HG03521 (cell line): ENCODE results near the gene CCDC61.

Source experiments
- ATAC-seq: cut with Tn5 transposase; IDR thresholded peaks from one replicate; pipeline ENCODE4 v1.9.1; 2021; ENCODE audit warnings: mild to moderate bottlenecking, moderate library complexity; ENCODE audit not compliant: unreplicated experiment

The CCDC61 gene

GRCh38 chr19:46015687-46016425 is 20.6 kb downstream of the CCDC61 start:
- ATAC-seq, result no peak

DNA sequence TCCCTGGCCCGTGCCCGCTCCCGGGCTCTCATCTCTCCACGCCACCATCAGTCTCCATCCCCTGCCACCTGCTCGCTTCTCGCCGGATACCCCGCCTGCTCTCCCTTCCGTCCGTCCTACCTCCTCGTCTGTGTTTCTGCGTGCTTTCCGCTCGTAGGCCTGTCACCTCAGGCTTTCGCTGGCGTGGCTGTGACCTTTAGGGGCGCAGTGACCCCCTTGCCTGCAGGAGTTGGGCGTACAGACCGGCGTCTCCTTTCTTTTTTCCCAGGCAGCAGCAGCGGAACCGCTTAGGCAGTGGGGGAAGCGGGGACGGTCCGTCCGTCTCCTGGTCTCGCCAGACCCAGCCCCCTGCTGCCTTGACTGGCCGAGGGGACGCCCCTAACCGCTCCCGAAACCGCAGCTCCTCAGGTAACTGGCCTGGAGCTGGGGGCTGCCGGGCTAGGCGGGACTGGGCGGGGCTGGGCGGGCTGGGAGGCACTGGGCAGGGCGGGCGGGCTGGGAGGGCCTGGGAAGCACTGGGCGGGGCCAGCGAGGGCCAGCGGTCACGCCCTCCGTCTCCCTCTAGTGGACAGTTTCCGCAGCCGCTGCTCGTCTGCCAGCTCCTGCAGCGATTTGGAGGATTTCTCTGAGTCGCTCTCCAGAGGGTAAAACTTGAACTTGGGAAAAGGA is 21.3 kb downstream of the CCDC61 start:
- ATAC-seq, result no peak

DNA sequence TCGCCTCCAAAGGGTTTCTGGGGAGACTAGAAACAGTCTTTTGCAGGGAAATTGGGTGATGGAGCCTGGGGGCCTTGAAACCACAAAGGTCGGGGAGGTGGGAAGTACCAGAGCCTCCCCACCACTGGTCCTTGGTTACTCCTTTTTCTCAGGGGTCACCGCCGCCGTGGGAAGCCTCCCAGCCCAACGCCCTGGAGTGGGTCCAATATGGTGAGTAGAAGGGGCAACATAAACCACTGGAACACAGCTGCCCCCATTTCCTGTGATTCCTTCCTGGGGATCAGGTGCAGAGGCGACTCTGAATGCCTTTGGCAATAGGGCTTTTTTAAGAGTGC is 21.8 kb downstream of the CCDC61 start:
- no peak for ATAC-seq

DNA sequence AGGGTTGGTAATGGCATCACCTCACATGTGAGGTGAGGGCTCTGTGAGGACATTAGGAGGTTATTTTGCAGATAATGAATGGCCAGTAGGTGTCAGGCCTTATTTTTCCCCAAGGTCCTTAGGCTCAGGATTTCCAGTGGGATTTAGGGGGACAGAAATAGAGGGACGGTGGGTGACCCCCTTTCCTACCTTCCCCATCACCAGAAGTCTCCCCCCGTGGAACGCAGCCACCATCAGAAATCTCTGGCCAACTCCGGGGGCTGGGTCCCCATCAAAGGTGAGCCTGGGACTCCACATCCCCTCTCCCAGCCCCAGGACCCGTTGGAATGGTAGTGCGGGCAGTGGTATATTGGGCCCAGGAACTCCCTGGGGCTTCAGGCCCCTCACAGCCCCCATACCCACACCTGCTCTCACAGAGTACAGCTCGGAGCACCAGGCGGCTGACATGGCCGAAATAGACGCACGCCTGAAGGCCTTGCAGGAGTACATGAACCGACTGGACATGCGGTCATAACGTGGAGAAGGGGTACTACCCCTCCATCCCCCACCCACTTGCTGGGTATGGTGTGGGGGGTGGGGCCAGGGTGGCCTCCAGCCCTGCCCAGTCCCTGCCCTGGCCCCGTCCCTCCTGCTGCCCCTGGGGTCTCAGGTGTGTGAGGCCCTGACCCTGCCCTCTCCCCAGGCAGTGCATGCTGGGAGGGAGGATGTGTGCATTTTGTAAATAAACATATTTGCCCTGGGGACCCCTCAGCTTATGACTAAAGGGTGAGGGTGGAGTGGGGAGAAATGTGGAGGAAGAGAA is 22.8 kb downstream of the CCDC61 start:
- no peak for ATAC-seq

GRCh38 chr19:46018729-46019251 is 23.5 kb downstream of the CCDC61 start:
- no peak for ATAC-seq

DNA sequence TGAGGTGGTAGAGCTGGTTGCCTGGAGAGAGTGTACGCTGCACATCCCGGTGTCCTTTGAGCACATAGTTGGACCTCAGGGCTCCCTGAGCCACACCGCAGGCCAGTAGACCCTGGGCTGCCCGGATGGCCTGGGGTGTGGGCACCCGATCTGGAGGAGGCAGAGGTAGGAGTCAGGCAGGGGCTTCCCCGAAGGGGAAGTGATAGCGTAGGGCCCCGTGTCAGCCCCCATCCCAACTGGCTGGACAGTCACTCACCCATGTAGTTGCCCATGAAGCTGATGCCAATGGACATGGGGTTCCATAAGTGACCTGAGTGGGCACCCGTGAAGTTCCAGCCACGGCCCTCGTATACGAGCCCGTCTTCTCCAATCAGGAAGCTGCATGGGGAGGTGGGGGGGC is 24.0 kb downstream of the CCDC61 start:
- ATAC-seq, result no peak

DNA sequence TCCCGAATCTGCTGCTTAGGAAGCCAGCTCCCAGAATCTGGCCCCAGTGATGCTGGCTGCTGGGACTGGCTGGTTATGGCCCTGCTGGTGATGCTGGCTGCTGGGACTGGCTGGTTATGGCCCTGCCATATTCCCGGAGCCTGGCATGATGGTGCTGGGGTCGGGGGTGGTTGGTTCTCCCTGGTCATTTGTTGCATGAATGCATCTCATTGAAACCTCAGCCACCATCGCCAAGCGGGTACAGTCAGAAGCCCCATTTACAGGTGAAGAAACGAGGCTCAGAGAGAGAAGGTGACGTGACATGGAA is 25.5 kb downstream of the CCDC61 start:
- no peak for ATAC-seq

DNA sequence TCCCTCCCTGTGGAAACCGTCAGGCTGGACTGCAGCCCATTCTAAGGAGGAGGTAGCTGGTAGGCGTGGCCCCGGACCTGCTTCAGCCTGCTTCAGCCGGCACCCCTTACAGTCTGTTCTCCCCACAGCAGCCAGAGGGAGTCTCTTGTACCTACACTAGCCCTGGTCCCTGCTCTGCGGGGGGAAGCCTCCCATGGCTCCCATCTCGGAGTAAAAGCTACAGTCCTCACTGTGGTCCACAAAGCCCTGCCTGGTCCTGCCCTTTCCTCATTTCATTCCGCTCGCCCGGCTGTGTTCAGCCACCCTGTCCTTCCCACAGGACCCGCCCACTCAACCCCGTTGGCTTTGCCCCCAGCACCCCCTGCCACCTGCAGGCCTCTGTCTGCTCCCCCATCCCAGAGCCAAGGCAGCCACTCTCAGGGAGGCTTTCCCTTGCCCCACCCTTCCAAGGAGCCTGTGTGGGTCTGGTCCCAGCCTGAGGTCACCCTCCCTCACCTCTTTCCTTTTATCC is 26.3 kb downstream of the CCDC61 start:
- ATAC-seq, result no peak

GRCh38 chr19:46022061-46022430 is 26.8 kb downstream of the CCDC61 start:
- no peak for ATAC-seq

DNA sequence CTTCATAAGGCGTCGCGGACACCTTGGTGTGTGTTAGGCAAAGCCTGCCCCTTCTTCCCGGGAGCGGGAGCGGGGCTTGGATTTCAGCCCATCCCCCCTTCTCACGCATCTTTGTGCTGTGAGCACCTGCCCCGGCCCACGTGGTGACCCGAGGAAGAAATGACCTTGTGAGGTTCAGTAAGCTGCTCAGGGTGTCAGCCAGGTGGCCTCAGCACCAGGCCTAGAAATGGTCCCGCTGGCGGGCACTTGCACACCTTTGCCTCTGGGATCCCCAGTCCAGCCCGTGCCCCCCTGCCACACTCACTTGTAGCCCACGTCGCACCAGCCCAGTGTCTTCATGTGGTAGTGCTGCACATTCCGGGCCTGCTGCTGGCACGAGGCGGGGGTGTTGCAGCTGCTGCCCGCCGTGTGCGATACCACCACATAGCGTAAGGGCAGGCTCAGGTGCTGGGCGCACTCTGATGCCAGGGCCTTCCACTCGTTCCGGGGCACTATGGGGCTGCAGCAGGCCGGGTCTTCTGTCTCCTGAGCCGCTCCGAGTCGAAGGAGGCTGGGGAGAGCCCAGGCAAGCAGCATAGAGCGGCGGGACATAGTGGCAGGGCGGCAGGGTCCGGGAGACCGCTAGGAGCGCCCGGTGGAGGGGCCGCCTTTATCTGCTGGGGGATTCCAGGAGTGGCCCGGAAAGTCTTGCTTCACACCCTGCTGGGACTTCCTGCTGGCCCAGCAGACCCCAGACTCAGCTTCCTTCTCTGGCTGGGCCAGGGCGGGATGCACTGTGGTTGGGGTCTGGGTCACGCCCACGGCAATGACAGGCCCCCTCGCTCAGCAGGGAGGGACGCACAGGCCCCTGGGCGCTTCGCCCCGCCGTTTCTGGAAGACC is 27.4 kb downstream of the CCDC61 start, which contains the start of gene PGLYRP1:
TSS of gene PGLYRP1 (minus strand) at position 623 of the 880 bp plus-strand sequence. CDS start at position 591, 32 bp downstream.
- no peak for ATAC-seq

- no peak for ATAC-seq
Observed at GRCh38 chr19:46023311-46023779, 28.1 kb downstream of the CCDC61 start.

DNA sequence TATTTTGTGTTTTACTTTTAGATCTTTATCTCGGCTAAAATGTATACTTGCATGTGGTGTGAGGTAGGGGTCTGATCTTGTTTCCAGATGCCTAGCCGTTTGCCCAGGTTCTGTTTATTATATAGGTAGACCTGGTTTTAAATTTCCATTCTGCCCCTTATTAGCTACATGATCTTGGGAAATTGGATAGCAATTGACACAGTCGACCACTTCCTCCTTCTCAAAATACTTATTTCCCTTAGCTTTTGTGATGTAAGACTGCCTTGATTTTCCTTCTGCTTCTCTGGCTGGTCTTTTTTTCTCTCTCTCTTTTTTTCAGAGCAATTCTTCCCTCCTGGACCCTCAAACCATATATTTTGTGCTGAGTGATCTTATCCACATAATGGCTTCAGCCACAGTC is 30.6 kb downstream of the CCDC61 start:
- ATAC-seq, result no peak

DNA sequence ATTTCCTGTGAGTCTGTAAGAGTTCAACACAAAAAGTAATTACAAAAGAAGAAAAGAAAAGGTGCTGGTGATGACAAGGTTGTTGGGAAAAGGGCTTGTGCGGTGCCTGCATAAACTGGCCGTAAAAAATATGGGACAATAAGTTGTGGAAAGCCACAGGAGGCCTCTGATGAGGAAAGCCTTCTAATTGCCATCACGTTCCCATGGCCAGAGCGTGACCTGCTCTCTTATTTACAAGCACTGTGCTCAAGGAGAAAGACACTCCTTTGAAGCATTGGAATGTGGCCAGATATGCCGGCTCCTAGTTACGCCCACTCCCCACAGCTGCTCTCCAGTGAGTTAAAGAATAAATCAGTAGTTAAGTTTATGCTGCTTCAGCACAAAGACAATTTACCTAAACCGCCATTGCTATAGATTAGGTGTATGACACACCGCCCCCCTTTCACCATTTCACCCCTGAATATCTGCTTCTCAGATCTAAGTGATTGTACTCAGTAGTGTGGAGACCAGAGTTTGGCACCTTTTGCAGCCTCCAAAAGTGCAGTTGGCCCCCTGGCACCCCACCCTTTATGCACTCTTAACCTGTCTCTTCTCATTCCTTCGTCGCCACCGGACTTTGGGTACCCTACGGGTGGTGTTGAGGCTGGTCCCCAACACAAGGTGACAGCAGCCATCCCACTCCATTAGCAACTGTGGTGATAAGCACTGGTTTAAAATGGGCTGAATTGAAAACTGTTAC is 35.7 kb downstream of the CCDC61 start:
- no peak for ATAC-seq

GRCh38 chr19:46031781-46032596 is 36.7 kb downstream of the CCDC61 start:
- no peak for ATAC-seq

- ATAC-seq, result no peak
Observed at GRCh38 chr19:46032597-46033025, 37.3 kb downstream of the CCDC61 start.

DNA sequence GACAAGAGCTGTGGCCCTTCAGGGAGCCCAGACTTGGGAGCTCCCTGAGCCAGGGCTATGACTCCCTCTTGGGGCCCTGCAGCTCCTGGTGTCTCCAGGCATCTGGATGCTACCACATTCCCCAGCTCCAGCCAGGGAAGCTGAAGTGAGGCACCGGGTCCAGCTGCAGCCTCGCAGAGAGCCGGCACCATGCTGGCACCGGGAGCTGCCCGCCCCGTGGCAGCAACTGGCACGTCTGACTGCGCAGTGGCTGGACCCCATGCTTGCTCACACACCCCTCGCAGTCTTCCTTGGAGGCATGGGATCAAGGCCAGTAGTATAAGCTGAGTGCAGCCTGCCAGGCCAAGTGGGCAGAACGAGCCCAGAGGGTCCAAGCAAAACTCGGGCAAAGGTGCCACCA is 38.1 kb downstream of the CCDC61 start:
- no peak for ATAC-seq

- ATAC-seq, result no peak
Observed at GRCh38 chr19:46035546-46035945, 40.3 kb downstream of the CCDC61 start.

DNA sequence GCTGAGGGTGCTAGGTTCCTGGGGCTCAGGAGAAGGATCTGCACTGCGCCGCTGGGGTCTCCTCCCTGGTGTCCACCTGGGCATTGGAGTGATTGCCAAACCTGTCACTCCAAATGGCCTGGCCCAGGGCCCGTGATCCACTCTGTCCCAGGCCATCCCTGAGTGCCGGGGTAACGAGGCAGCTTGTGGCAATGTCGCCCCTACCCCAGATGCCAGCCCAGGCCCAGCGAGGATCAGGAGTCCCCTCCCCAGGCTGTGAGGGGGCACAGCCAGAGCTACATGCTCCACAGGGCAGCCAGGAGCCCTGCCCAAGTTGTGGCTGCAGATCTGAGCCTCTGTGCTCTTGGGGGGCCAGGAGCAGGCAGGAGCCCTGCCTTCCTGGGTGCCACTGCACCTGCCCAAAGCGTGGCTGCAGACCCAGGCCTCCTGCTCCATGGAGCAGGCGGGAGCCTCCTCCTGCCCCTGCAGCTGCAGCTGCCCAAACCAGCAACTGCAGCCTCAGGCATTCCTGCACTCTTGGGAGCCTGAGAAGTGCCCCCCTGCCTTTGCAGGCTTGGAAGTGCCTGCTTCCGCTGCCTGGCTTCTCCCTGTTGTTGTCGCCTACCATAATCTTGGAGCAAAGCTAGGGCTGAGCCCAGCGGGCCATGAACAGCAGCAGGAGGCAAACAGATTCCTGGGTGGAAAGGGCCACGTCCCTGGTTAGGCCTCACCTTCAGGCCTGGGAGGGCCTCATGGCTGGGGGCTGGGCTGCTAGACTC is 40.9 kb downstream of the CCDC61 start:
- no peak for ATAC-seq
